HG03571 (cell line): ENCODE measurements around the gene COX6B1.
"Not testable (repeated sequence)": the region's sequence is repeated elsewhere in the genome, so short reads cannot be mapped to it uniquely, and the experiment has no call there.

Experiments used
- ATAC-seq: cut with Tn5 transposase; IDR thresholded peaks from one replicate; pipeline ENCODE4 v1.9.1; 2021; ENCODE audit not compliant: unreplicated experiment

Gene COX6B1

GRCh38 chr19:35665157-35665556, 17.0 kb downstream of the COX6B1 start:
- ATAC-seq: no peak

GRCh38 chr19:35665604-35666003, 17.5 kb downstream of the COX6B1 start:
- ATAC-seq: no peak

- ATAC-seq: no peak
These were observed 18.3 kb downstream of the COX6B1 start, which contains the start of gene UPK1A for GRCh38 chr19:35666251-35666913. Gene UPK1A (plus strand): TSS chr19:35666517. CDS start chr19:35666813, 296 bp downstream.

GRCh38 chr19:35669566-35669965, 21.4 kb downstream of the COX6B1 start:
- no peak for ATAC-seq

- ATAC-seq: no peak
These were observed 21.9 kb downstream of the COX6B1 start for GRCh38 chr19:35669974-35670373.

GRCh38 chr19:35670686-35671085, 22.6 kb downstream of the COX6B1 start:
- no peak for ATAC-seq

- no peak for ATAC-seq
These were observed 23.7 kb downstream of the COX6B1 start for GRCh38 chr19:35671818-35672217.

- ATAC-seq: no peak
These were observed 25.1 kb downstream of the COX6B1 start for GRCh38 chr19:35673121-35673804.

- ATAC-seq: no peak
These were observed 27.5 kb downstream of the COX6B1 start for GRCh38 chr19:35675589-35676140.

- ATAC-seq: no peak
These were observed 41.7 kb downstream of the COX6B1 start for GRCh38 chr19:35689836-35690235.

GRCh38 chr19:35691106-35691505, 43.0 kb downstream of the COX6B1 start:
- not testable (repeated sequence) for ATAC-seq

GRCh38 chr19:35692010-35692409, 43.9 kb downstream of the COX6B1 start:
- no peak for ATAC-seq

GRCh38 chr19:35693422-35693821, 45.3 kb downstream of the COX6B1 start:
- peak; percentile 21 for ATAC-seq

- ATAC-seq: peak; percentile 62
These were observed 45.9 kb downstream of the COX6B1 start for GRCh38 chr19:35693835-35694599.

GRCh38 chr19:35695895-35696422, 47.8 kb downstream of the COX6B1 start:
- ATAC-seq: no peak

- ATAC-seq: no peak
These were observed 48.7 kb downstream of the COX6B1 start for GRCh38 chr19:35696835-35697234.

- ATAC-seq: peak; percentile 90
These were observed 54.3 kb downstream of the COX6B1 start for GRCh38 chr19:35702223-35703012.

GRCh38 chr19:35703343-35703742, 55.2 kb downstream of the COX6B1 start:
- no peak for ATAC-seq

- no peak for ATAC-seq
These were observed 56.1 kb downstream of the COX6B1 start, which contains the start of gene ZBTB32 for GRCh38 chr19:35704218-35704617. Gene ZBTB32 (plus strand): TSS chr19:35704558. CDS start chr19:35714627, 10,069 bp downstream.
